GM12872 (cell line): Measurements from ENCODE around the gene NR0B2.

ENCODE experiments used
- TF ChIP-seq, protein P1 (sequence below): IDR thresholded peaks from 3 replicates; pipeline ENCODE4 v1.5.1; 2011; ENCODE audit warnings: low read depth, mild to moderate bottlenecking, low read length, moderate library complexity; ENCODE audit not compliant: insufficient read depth

NR0B2 gene

DNA sequence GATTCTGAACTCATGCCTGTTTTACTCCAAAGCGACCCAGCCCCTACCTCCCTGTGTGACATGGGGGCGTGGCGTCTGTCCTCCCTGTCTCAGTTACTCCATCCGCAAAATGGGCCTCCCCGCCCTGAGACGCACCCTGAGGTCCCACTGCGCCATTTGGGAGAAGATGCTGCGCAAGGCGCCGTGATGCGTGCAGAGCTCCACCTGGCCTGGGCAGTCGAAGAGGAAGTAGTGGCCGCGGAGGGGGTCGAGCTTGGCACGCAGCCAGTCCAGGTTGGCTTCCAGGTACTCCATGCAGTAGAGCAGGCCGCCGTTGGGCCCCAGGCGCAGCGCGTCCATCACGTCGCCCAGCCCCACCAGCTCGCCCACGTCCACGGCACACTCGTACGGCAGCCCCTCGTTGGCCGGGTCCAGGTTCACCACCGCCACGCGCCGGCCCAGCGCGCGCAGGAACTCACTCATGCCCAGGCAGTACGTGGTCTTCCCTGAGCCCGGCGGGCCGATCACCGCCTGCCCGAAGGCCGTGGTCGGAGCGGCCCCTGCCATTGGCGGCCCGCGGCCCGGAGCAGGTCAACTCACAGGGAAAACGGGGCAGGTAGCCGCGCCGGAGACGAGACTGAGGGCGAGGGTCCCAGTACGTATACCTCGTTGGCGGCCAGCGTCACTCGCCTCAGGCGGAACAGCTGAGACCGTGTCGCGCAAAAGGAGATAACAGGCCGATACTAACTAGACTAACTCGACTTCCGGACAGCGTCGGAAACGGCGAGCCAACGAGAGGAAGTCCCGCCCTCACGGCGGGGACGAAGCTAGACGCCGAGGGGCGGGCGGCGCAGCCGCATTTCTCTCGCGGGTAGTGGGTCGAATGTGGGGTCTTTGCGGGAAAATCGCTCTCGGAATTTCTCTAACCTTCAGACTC is 24.0 kb downstream of the NR0B2 start, which contains the start of gene GPN2:
GPN2 (minus strand) TSS at position 733 of the 916 bp plus-strand sequence; CDS start at position 546, 187 bp downstream.
- TF ChIP-seq, protein P1, sequence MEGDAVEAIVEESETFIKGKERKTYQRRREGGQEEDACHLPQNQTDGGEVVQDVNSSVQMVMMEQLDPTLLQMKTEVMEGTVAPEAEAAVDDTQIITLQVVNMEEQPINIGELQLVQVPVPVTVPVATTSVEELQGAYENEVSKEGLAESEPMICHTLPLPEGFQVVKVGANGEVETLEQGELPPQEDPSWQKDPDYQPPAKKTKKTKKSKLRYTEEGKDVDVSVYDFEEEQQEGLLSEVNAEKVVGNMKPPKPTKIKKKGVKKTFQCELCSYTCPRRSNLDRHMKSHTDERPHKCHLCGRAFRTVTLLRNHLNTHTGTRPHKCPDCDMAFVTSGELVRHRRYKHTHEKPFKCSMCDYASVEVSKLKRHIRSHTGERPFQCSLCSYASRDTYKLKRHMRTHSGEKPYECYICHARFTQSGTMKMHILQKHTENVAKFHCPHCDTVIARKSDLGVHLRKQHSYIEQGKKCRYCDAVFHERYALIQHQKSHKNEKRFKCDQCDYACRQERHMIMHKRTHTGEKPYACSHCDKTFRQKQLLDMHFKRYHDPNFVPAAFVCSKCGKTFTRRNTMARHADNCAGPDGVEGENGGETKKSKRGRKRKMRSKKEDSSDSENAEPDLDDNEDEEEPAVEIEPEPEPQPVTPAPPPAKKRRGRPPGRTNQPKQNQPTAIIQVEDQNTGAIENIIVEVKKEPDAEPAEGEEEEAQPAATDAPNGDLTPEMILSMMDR = no peak

DNA sequence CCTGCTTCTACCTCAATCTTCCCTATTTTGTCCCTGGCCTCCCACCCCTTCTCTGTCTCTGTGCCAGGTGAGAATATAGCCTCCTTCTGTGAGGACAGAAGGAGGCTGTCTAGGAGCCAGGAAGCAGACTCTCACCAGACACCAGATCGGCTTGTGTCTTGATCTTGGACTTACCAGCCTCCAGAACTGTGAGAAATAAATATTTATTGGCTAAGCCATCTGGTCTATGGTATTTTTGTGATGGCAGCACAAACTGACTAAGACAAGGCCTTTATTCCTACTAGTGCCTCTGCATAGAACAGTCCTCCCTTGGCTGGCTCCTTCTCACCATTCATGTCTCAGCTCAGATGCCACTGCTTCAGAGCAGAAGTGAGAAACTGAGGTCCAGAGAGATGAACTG is 25.5 kb downstream of the NR0B2 start:
- TF ChIP-seq, protein P1 = no peak

DNA sequence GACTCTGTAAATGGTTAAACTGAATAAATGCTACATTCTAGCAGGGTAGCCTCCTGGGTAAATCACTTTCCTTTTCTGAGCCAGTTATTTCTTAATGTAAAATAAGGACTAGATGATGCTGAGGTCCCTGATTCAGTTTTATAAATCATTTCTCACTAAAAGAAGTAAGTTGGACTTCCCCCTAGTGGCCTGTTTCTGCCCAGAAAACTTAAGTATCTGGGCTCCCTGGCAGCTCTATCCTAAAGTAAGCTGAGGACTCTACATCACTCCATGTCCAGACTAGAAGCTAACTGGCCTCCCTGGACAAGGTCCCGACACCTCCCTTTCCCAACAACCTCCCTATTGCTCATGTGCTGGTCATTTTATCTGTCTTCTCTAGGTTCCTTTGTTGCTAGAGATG is 26.6 kb downstream of the NR0B2 start:
- TF ChIP-seq, protein P1 = peak; percentile 56

DNA sequence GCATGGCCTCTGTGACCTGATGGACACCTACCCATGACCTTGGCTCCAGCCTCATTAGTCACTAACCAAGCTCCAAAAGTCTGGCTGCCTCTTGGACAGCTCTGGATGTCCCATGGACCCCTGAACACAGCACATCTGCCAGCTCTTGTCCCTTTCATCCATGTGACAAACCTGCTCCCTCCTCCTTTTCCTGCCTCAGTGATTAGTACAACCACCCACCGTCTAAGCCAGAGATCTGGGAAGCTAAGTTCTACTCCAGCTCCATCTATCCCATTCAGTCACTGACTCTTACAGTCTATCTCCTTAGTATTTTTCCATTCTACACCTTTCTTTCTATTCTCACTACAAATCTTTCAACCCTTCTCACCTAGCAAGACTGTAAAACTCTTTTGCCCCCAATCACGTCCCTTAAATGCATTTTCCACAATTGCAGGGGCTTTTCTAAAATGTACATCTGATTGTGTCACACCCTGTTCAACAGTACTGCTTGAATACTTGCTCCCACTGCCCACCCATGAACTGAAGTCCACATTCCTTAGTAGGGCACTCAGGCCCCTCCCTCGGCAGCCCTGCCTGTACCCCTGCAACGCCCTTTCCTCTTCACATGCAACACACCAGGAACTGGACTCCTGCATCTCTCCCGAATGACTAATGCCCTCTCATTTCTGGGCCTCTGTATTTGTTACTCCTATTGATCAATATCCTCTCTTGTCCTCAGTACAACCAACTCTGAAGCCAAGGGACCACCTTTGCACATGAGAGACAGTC is 30.9 kb downstream of the NR0B2 start:
- TF ChIP-seq, protein P1 = no peak

DNA sequence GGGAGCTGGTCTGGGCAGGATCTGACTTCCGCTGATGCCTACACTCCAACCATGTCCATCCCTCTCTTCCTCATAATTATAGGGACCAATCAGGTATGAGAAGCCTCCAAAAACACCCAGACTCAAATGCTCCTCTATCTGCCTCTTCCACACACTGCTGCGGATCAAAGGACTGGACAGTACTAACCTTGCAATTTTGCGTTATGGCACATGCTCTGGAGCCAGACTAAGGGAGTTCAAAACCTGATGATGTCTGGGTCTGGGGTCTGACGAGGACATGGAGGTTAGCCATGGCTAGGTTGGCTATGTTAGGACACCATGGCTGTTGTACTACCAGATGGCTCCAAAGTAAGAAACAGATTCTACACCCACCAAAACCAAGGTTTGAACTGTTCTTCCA is 34.0 kb downstream of the NR0B2 start:
- TF ChIP-seq, protein P1 = no peak

DNA sequence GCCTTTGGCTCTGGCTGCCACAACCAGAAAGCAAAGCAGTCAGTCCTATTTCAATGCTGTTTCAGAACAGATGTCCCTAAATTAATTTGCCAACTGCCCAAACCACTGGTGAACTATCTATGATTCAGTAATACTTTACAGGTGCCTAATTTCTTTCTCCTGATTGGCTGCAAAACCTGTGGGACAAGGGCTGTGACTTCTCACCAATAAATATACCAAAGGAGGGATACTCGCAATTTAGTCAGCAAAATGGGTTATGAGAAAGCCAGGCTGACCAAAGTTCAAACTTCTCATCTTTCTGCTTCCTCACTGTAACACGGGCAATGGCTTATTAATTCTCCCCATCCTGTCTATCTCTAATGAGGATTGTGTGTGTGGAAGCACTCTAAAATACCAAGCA is 36.4 kb downstream of the NR0B2 start:
- TF ChIP-seq, protein P1 = no peak

DNA sequence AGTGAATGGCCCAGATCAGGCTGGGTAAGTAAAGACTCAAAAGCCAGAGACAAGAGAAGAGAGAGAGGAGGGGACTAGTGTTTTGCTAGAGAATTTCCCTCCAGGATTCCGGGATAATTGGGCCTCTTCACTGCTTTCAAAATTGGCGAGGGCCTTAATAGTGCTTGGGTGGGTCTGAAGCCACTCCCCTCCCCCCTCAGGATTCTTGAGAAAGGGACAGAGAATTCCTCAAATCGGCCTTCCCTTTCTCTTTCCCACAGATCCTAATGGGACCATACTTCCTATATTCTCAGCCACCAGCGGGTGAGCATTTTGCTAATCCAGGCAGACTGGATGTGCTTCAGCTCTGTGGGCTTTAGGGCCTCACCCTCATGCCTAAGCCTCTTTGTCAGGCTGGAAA is 38.9 kb downstream of the NR0B2 start:
- TF ChIP-seq, protein P1 = no peak
